AG04449 (cell line): Measurements from ENCODE around the gene MTERF4.

Source experiments
- CTCF ChIA-PET: fragments of 350-600 bp; formaldehyde crosslinking; extraction: SDS; loops from one replicate; lab custom pipeline; 2021; ENCODE audit warnings: antibody characterized with exemption; lab: Yijun Ruan, JAX
- POLR2A ChIA-PET: fragments of 400-600, 350-600 bp; formaldehyde crosslinking; extraction: SDS; loops from one replicate; lab custom pipeline; 2020; ENCODE audit warnings: antibody characterized with exemption, inconsistent platforms; lab: Yijun Ruan, JAX
- DNase-seq: peaks from one replicate; pipeline ENCODE4 v3.0.0-alpha.2; 2010; ENCODE audit warnings: low read depth, low spot score
- H3K4me3 ChIP-seq: 2 replicates; pipeline ENCODE4 v1.5.1; 2011; ENCODE audit warnings: low read depth, mild to moderate bottlenecking, control low read depth, low read length
- CTCF ChIP-seq: IDR thresholded peaks from one replicate; pipeline ENCODE4 v1.5.1; 2011; ENCODE audit warnings: mild to moderate bottlenecking, moderate library complexity, low read length, control low read depth, inconsistent platforms; ENCODE audit not compliant: insufficient read depth; ENCODE audit errors: missing control alignments

The MTERF4 gene

GRCh38 chr2:241116606-241117560, 14.8 kb upstream of the MTERF4 start:
- no peak overlapping the region for H3K4me3 ChIP-seq
- POLR2A ChIA-PET = no interaction called here
- no peak for DNase-seq
- TF ChIP-seq CTCF = no peak
- CTCF ChIA-PET = no interaction called here

- no peak for DNase-seq
- ChIA-PET CTCF (interaction anchor here (0.9 kb wide), 1 partner anchor 37 kb away, joined by 3 read pairs; no protein-coding TSS in a partner anchor), POLR2A (no interaction called here)
- H3K4me3 ChIP-seq = no peak overlapping the region
- TF ChIP-seq CTCF = no peak
Observed at GRCh38 chr2:241115361-241115760, 13.3 kb upstream of the MTERF4 start.

- DNase-seq = no peak
- TF ChIP-seq CTCF = no peak
- ChIA-PET CTCF (interaction anchor here (0.9 kb wide), 1 partner anchor 37 kb away, joined by 3 read pairs; no protein-coding TSS in a partner anchor), POLR2A (no interaction called here)
- H3K4me3 ChIP-seq = no peak overlapping the region
Observed at GRCh38 chr2:241114836-241115235, 12.7 kb upstream of the MTERF4 start.

- ChIA-PET POLR2A (no interaction called here), CTCF (no interaction called here)
- DNase-seq = no peak
- no peak overlapping the region for H3K4me3 ChIP-seq
- TF ChIP-seq CTCF = no peak
Observed at GRCh38 chr2:241112592-241112991, 10.5 kb upstream of the MTERF4 start.

GRCh38 chr2:241112046-241112445, 10.0 kb upstream of the MTERF4 start:
- no peak overlapping the region for H3K4me3 ChIP-seq
- ChIA-PET POLR2A (no interaction called here), CTCF (no interaction called here)
- no peak for DNase-seq
- TF ChIP-seq CTCF = no peak

GRCh38 chr2:241111440-241111805, 9.3 kb upstream of the MTERF4 start:
- TF ChIP-seq CTCF = no peak
- no peak for DNase-seq
- no peak overlapping the region for H3K4me3 ChIP-seq
- ChIA-PET POLR2A (no interaction called here), CTCF (no interaction called here)
